Activated naive CD4-positive, alpha-beta T cell treated with Interleukin-2 at 50 U/mL for 16 hours (primary cell): ENCODE results near the gene OPN1LW.
"Not testable (repeated sequence)": the region's sequence is repeated elsewhere in the genome, so short reads cannot be mapped to it uniquely, and the experiment has no call there.

Experiments
- DNase-seq: peaks from one replicate; pipeline ENCODE4 v3.0.0-alpha.2; 2020

The OPN1LW gene

GRCh38 chrX:154135458-154136229 lies 8.4 kb upstream of the OPN1LW start:
- DNase-seq, result peak; percentile 28

DNA sequence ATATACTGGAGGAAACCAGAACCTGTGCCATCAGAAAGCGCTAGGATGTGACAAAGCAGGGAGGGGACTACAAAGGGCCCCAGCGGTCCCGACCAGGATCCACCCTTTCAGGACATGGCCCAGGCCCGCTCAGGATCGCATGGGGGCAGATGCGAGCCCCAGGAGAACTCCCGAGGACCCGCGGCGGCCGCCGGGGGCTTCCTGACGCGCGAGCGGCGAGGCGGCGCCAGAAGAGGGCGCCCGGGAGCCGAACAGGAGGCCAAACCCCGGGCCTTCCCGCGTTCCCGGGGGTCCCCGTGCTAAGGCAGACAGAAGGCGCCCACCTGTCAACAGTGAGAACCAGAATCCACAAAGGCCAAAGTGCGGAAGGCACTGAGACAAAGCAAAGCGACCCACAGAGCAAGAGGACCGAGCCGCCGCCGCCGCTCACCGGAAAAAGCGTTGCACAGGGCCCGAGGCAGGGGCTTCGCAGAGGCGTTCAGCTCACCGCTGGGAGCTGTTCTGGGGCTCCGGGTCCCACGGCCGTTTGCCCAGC lies 7.3 kb upstream of the OPN1LW start:
- peak; percentile 72 for DNase-seq

GRCh38 chrX:154138857-154139256 lies 5.2 kb upstream of the OPN1LW start:
- DNase-seq, result no peak

- DNase-seq, result no peak
These were observed 3.8 kb upstream of the OPN1LW start for GRCh38 chrX:154140206-154140605.

- DNase-seq, result no peak
These were observed 3.3 kb upstream of the OPN1LW start for GRCh38 chrX:154140742-154141141.

DNA sequence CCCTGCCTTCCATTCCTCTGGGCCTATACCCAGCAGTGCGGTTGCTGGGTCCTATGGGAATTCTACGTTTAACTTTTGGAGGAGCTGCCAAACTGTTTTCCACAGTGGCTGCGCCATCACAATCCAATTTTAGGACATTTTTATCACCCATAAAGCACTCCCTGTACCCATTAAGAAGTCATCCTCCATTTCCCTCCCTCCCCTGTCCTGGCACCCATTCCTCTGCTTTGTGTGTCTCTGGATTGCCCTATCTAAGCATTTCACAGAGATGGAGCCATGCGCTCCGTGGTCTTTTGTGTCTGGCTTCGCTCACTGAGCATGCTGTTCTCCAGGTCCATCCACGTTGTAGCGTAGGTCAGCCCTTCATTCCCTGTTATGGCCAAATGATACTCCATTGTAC lies 1.7 kb upstream of the OPN1LW start:
- DNase-seq, result no peak

DNA sequence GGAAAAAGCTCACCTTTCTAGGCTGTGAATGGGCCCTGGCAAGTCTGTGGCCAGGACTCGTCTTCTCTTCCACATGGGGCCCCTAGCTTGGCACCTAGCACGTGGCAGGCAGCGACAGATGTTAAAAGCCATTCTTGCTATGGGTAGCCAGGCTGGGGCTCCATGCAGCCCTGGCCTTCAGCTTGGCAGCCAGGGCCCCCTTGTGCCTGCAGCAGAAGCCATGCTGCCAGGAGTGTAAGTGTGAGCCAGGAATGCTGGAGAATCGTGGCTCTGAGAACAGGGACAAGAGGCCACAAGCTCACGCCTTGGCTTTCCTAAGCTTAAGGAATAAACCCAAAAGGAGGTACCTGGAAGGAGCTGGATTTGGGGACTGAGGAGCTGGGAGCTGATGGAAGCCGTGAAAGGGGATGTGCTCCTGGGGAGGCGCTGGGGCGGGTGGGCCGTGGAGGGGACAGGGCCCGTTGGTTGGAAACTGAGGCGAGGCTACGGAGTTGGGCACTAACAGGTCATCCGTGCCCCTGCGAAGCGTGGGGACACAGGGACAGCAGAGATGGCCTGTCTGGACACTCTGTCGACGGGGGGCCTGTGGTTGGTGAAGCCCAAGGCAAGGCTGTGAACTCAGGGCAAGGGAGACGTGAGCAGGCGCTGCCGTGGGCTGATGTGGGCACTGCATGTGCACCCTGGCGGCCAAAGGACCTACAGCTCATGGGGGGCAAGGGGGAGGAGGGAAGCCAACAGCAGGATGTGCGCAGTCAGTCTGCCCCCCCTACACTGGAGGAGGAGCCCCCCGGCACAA lies 895 bp upstream of the OPN1LW start:
- no peak for DNase-seq

DNA sequence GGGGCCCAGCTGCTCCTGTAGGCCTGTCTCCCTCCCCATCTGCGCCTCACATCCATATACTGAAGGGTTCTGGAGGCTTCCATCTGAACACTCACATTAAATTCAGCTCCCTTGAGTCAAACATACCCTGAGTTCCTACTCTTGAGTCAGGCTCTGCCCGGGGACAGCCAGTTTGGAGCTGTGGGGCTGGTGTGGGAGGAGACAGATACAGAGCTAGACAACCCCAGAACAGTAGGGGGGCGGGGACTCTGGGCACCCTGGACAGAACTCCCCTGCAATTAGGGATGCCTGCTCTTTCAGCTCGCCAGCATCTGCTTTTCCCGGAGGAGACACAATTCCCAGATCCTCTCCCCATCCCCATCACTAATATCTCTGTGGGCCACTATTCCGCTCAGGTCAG lies 7.0 kb downstream of the OPN1LW start:
- DNase-seq, result not testable (repeated sequence)

DNA sequence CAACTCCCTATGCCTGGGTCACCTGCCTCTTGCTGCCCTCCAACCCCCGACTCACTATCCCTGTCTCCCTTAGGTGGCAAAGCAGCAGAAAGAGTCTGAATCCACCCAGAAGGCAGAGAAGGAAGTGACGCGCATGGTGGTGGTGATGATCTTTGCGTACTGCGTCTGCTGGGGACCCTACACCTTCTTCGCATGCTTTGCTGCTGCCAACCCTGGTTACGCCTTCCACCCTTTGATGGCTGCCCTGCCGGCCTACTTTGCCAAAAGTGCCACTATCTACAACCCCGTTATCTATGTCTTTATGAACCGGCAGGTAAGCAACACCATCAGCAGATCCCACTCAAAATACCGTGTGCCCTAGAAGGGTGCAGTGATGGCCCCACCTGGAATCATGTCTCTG lies 12.2 kb downstream of the OPN1LW start:
- DNase-seq, result not testable (repeated sequence)

DNA sequence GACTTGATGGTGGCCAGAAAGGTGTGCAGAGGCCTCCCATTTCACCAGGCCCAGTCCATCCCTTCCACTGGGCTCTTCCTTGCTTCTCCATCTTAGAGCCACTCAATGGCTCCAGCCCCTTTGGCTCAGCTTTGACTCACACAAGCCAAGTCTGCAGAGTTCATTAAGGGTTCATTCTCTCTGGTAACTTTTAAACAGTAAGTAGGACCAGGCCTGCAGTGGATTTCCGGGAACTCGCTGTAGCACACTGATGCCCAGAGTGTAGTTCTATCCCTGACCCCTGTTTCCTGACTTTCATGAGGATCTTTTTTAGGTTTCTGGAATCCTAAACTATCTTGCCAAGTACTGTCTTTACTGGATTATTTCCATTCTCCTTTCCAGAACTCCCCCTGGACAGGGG lies 13.2 kb downstream of the OPN1LW start:
- DNase-seq, result not testable (repeated sequence)

- DNase-seq, result not testable (repeated sequence)
These were observed 15.3 kb downstream of the OPN1LW start for GRCh38 chrX:154159345-154159744.

GRCh38 chrX:154164902-154165301 lies 20.9 kb downstream of the OPN1LW start:
- not testable (repeated sequence) for DNase-seq

DNA sequence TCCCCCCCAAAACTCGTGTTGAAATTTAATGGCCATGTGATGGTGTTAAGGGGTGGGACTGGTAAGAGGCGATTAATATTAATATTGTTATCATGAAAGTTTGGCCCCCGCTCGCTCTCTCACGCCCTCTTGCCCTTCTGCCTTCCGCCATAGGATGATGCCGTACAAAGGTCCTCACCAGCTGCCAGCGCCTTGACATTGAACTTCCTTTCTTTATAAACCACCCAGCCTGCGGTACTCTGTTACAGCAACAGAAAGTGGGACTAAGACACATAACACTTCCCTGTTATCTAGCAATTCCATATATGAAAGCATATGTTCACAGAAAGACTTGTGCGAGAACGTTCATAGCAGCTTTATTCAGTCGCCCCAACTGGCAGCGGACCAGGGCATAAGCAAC lies 24.3 kb downstream of the OPN1LW start:
- not testable (repeated sequence) for DNase-seq

GRCh38 chrX:154172535-154172943 lies 28.5 kb downstream of the OPN1LW start:
- not testable (repeated sequence) for DNase-seq

DNA sequence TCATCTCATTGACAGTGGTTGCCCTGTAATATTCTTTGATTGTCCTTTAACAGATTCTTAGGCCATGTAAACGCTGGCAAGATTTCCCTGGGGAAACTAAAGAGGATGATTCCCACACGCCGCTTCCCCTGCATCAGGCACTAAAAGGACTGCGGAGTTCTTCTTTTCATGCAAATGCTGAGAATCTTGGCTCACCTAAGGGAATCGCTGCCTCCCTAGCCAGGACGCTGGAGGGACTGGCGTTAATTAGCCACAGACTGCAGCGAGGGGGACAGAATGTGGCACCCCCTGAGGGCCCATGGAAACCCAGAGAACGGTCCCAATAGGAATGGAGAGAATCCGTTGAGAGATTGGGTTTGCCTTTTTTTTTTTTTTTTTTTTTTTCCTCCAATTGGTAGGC lies 30.3 kb downstream of the OPN1LW start:
- not testable (repeated sequence) for DNase-seq

- not testable (repeated sequence) for DNase-seq
These were observed 38.3 kb downstream of the OPN1LW start, which contains the start of gene OPN1MW for GRCh38 chrX:154182296-154182695. Gene OPN1MW, plus strand, starts transcription at chrX:154182596. Its CDS starts 82 bp downstream, at chrX:154182678.

DNA sequence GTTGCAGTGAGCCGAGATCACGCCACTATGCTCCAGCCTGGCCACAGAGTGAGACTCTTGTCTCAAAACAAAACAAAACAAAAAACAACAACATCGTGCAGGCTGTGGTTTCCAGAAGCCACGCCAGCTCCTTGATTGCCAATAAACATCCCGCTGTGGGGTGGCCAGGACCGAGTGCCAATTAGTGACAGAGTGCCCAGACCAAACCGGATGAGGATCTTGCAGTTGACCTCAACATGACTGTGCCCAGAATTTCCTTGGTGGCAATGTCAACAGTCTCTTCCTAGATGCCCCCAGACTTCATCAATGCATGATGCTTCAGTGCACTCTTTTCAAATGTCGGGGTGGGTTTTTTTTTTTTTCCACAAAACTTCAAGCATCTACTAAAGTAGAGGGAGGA lies 39.8 kb downstream of the OPN1LW start:
- DNase-seq, result not testable (repeated sequence)

GRCh38 chrX:154192846-154193245 lies 48.8 kb downstream of the OPN1LW start:
- DNase-seq, result not testable (repeated sequence)

- not testable (repeated sequence) for DNase-seq
These were observed 50.3 kb downstream of the OPN1LW start for GRCh38 chrX:154194316-154194715.

DNA sequence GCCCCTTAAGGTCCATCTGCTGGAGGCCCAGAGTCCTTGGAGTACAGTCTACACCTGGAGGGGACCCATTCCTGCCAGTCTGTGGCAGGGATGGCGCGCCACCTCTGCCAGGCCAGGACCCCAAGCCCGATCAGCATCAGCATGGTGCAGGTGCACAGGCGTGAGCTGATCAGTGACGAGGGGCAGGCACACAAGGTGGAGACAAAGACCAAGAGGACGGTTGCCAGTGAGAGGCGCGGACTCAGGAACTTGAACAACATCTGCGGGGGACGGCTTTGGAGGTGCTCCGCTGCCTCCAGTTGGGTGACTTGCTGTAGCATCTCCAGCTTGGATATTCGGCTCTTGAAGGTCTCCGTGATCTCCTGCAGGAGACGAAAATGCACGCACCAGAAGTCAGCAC lies 52.4 kb downstream of the OPN1LW start:
- DNase-seq, result not testable (repeated sequence)
